HUES6 (cell line): Measurements from ENCODE around the gene TXNDC17.
"Not testable (repeated sequence)": the region's sequence is repeated elsewhere in the genome, so short reads cannot be mapped to it uniquely, and the experiment has no call there.

Experiments
- H3K27ac ChIP-seq: 2 replicates; pipeline ENCODE4 v1.7.0; 2013; ENCODE audit warnings: low read depth, mild to moderate bottlenecking, low read length, inconsistent platforms
- H3K27me3 ChIP-seq: 2 replicates; pipeline ENCODE4 v1.6.1; 2013; ENCODE audit warnings: low read length; ENCODE audit not compliant: control insufficient read depth, insufficient read depth
- H3K36me3 ChIP-seq: 2 replicates; pipeline ENCODE4 v1.6.1; 2013; ENCODE audit warnings: low read length; ENCODE audit not compliant: control insufficient read depth, insufficient read depth
- H3K4me1 ChIP-seq: 2 replicates; pipeline ENCODE4 v1.6.1; 2013; ENCODE audit warnings: low read length; ENCODE audit not compliant: control insufficient read depth, insufficient read depth
- H3K4me3 ChIP-seq: 2 replicates; pipeline ENCODE4 v1.5.1; 2013; ENCODE audit warnings: low read depth, low read length
- H3K9ac ChIP-seq: one replicate; pipeline ENCODE4 v1.6.1; 2013; ENCODE audit warnings: mild to moderate bottlenecking, low read length
- H3K9me3 ChIP-seq: 2 replicates; pipeline ENCODE4 v1.6.1; 2013; ENCODE audit warnings: low read depth, low read length; ENCODE audit not compliant: control insufficient read depth, insufficient read depth

TXNDC17 gene

DNA sequence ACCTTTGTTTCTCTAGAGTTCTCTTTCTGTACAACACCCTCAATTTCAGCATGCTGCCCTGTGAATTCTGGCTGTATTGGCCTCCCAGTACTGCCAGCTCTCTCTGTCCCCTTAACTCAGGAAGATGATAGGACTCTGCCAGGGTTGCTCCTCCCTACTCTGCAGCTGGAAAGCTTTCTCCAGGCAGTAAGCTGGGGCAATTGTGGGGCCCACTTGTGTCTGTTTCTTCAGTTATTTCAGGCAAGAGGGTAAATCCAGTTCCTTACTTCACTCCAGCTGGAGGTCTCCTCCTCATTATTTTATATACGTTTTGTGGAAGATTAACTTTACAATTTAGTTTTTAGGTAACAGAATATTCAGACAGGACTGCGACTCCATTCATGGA is 20.6 kb downstream of the TXNDC17 start:
- Histone ChIP-seq H3K9me3 (no peaks in the 10 kb centered on the region), H3K27me3 (peaks cover 38% of the 10 kb centered on the region), H3K27ac (no peak overlapping the region), H3K4me3 (no peak overlapping the region), H3K4me1 (no peaks in the 10 kb centered on the region), H3K9ac (no peak overlapping the region), H3K36me3 (no peaks in the 10 kb centered on the region)

DNA sequence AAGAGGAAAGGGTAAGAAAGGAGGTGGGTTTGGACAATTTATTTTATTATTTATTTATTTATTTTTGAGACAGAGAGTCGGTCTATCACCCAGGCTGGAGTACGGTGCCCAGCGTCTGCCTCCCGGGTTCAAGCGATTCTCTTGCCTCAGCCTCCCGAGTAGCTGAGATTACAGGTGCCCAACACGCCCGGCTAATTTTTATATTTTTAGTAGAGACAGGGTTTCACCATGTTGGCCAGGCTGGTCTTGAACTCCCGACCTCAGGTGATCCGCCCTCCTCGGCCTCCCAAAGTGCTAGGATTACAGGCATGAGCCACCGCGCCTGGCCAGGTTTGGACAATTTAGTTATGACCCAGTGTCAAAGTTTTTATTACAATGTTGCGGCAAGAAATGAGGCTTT is 22.3 kb downstream of the TXNDC17 start:
- H3K27ac ChIP-seq, H3K9ac ChIP-seq, H3K9me3 ChIP-seq: not testable (repeated sequence)

DNA sequence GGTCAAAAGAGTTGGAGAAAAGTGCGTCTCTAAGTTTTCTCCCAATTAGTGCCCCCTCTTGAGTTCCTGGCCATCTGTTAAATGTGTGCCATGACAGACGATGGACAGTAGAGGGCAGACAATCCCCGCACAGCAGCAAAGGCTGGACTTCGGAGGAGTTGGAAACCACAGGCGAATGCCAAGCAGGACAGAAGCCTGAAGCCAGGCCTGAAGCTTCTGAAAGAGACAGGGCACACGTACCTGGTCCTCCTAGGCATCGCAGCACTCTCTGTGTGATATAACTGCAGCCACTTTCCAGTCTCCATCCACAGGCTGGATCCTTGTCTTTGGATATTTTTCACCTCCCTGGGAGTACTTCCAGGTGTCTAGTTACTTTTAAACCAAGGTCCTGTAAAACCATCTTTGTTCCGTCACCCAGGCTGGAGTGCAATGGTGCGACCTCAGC is 25.2 kb downstream of the TXNDC17 start:
- no peak overlapping the region for H3K27ac ChIP-seq
- no peaks in the 10 kb centered on the region for H3K36me3 ChIP-seq
- H3K27me3 ChIP-seq = peaks cover 4% of the 10 kb centered on the region; the same call in 1 of the 2 replicates
- H3K4me1 ChIP-seq = no peaks in the 10 kb centered on the region
- H3K4me3 ChIP-seq = no peak overlapping the region
- H3K9ac ChIP-seq = no peak overlapping the region
- no peaks in the 10 kb centered on the region for H3K9me3 ChIP-seq

More for the DNA sequence above, 22.3 kb downstream of the TXNDC17 start:
- H3K27me3 ChIP-seq = peaks cover 21% of the 10 kb centered on the region
- H3K36me3 ChIP-seq, H3K4me3 ChIP-seq, H3K4me1 ChIP-seq: not testable (repeated sequence)

DNA sequence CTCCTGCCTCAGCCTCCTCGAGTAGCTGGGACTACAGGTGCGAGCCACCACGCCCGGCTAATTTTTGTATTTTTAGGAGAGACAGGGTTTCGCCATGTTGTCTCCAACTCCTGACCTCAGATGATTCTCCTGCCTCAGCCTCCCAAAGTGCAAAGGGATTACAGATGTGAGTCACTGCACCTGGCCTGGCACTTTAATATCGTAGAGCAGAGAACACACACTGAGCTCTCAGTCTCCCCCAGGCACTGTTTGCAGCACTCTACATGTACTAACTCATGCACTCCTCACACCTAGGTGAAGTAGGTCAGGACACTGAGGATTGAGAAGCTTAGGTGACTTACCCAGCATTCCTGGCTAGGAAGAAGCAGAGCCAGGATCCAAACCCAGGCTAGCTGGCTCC is 25.7 kb downstream of the TXNDC17 start:
- Histone ChIP-seq H3K4me1 (no peaks in the 10 kb centered on the region), H3K27ac (no peak overlapping the region), H3K36me3 (no peaks in the 10 kb centered on the region)

DNA sequence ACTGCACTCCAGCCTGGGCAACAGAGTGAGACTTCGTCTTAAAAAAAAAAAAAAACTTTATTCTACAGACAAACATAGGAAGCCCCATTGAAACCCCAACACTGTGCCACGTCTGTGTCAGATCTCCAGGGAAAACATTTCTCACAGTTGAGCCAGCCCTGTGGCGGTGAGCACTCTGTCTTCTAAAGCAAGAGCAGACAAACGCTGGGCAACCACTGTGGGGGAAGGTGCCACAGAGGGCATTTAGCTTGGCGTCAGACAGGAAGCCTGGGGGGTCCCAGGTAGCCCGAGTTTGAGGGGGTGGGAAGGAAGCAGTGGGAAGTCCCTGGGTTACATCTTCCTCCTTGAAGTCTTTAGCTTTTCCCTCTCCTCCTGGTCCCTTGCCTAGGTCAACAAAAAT is 26.7 kb downstream of the TXNDC17 start:
- H3K4me3 ChIP-seq = no peak overlapping the region
- H3K9me3 ChIP-seq = no peaks in the 10 kb centered on the region
- no peak overlapping the region for H3K9ac ChIP-seq
- H3K27ac ChIP-seq = no peak overlapping the region
- no peaks in the 10 kb centered on the region for H3K36me3 ChIP-seq
- peaks cover 4% of the 10 kb centered on the region; the same call in 1 of the 2 replicates for H3K27me3 ChIP-seq
- H3K4me1 ChIP-seq = no peaks in the 10 kb centered on the region

More for the DNA sequence above, 25.7 kb downstream of the TXNDC17 start:
- peaks cover 4% of the 10 kb centered on the region; the same call in 1 of the 2 replicates for H3K27me3 ChIP-seq
- H3K9ac ChIP-seq = no peak overlapping the region
- H3K4me3 ChIP-seq = no peak overlapping the region
- no peaks in the 10 kb centered on the region for H3K9me3 ChIP-seq

DNA sequence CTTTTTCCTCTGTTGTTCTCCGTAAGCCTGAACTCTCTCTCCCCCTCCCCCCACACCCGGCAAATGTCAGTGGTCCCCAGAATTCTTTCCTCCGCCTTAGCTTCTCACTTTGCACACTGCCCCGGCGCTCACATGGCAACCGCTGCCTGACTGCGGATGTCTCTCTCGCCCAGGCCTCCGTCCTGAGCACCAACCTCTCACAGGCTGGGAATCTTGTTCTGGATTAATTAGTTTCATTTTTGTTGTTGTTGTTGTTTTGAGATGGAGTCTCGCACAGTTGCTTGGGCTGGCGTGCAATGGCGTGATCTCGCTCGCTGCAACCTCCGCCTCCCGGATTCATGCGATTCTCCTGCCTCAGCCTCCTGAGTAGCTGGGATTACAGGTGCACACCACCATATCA is 27.4 kb downstream of the TXNDC17 start:
- Histone ChIP-seq H3K27ac (no peak overlapping the region), H3K27me3 (peaks cover 4% of the 10 kb centered on the region; the same call in 1 of the 2 replicates), H3K9ac (no peak overlapping the region), H3K9me3 (no peaks in the 10 kb centered on the region), H3K36me3 (no peaks in the 10 kb centered on the region), H3K4me1 (no peaks in the 10 kb centered on the region), H3K4me3 (no peak overlapping the region)

DNA sequence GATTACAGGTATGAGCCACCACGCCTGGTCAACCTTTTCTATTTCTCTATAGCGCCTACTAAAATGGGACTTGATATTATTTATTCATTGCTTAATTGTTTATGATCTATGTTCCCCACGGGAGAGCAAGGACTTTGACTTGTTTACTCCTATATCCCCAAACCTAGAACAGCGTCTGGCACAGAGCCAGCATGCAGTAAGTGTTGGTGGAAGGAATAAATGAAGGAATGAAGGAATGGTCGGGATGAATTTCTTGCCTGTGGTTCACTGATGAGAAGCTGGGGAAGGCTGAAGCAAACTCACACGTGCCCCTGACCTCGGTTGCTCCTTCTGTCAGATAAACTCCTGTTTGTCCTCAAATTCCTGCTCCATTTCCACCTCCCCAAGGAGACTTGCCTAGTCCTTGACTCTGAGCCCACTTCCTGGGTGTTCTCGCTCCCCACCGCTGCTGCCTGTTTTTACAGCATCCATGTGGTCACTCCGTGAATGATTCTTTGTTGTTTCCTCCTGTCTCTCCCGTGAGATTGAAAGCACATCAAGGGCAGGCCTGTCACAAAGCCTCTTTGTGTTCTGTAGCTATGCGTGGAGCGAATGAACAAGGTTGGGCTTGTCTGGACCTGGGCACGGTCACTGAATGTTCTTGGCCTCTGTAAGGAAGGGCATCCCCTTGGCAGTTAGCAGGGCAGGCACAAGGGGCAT is 28.0 kb downstream of the TXNDC17 start:
- no peaks in the 10 kb centered on the region for H3K36me3 ChIP-seq
- no peaks in the 10 kb centered on the region for H3K4me1 ChIP-seq
- no peaks in the 10 kb centered on the region for H3K9me3 ChIP-seq
- H3K4me3 ChIP-seq = no peak overlapping the region
- no peak overlapping the region for H3K9ac ChIP-seq
- H3K27me3 ChIP-seq = peaks cover 4% of the 10 kb centered on the region; the same call in 1 of the 2 replicates
- no peak overlapping the region for H3K27ac ChIP-seq

DNA sequence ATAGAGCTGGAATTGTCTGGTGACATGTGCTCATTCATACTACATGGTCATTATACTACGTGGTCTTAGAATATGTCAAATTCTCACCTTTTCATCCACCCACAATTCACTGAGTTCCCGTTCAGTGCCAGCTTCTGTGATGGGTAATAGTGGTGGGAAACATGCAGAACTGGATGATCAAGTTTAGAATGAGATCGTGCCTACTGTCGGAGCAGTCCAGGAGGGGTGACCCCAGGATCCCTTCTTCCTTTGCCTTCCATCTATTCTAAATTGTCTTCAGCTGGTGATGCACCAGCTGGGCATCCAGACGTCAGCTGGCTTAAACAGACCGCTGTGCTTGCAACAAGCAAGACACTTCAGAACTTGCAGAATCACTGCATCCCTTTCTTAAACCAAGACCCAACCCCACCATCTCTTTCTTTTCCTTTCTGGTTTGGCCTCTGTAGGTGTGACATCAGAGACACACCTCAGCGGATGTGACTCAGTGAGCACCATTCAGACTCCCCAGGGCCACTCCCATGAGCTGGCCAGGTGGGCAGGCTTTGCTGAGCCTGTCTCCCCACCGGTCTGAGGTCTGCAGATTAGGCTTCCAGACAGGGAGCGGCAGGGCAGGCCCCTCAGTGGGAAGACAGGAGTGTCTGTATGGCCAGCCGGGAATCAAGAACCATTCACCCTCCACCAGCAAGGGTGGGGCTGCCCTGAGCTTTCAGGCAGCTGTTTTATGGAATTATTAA is 28.8 kb downstream of the TXNDC17 start:
- Histone ChIP-seq H3K4me1 (no peaks in the 10 kb centered on the region), H3K36me3 (no peaks in the 10 kb centered on the region), H3K4me3 (no peak overlapping the region), H3K9me3 (no peaks in the 10 kb centered on the region), H3K27me3 (peaks cover 4% of the 10 kb centered on the region; the same call in 1 of the 2 replicates), H3K9ac (no peak overlapping the region), H3K27ac (no peak overlapping the region)

DNA sequence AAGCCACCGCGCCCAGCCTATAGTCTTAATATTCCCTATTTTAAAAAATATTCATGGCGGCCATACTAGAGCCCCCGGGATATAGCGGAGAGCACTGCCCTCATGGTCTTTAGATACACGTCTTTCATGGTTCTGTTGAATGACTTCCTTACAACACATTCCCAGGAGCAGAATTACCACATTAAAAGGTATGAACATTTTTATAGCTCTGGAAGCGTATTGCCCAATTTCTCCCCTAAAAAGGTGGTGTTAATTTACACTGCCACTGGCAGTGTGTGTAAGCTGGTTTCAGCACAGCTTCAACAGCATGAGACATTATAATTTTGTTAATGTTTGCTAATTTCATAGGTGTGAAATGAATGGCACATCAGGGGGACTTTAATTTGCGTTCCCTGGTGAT is 29.7 kb downstream of the TXNDC17 start:
- Histone ChIP-seq H3K27ac (no peak overlapping the region), H3K4me1 (no peaks in the 10 kb centered on the region), H3K27me3 (no peaks in the 10 kb centered on the region), H3K9me3 (no peaks in the 10 kb centered on the region), H3K4me3 (no peak overlapping the region), H3K36me3 (no peaks in the 10 kb centered on the region), H3K9ac (no peak overlapping the region)

DNA sequence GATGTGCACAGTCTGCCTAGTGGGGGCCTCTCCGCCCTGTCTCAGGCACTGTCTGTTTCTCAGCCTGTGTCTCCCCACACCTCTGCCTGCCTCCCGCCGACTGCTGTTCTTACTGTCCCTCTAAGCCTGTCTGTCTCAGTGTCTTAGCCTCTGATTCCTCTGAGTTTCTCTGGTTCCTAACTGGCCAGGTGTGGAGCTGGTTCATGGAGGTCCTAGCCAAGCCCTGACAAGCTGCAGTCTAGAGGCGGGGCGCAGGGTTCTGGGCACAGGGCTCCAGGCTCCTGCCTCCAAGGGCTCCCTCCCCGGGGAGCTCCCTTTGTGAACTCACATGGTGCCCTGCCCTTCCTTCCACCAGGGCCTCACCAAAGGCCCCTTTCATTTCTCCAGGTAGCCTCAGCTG is 30.1 kb downstream of the TXNDC17 start:
- H3K27me3 ChIP-seq = no peaks in the 10 kb centered on the region

DNA sequence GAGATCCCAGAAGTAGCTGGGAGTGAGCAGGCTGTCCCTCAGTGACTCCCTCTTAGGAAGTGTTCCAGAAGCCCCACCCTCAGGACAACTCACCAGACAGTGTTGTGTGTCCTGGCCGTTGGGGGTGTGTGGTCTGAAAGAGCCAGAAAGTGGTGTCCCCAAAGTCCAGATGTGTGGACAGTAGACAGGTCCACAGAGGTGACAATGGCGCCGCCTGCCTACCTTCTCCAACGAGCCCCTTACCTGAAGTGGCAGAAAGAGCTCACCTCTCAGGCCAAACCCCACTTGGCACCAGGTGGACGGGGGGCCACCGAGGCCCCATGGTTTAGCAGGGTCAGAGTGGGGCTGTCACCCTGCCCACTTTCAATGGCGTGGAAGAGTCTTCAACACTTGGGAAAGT is 30.6 kb downstream of the TXNDC17 start:
- peaks cover 5% of the 10 kb centered on the region; the same call in 1 of the 2 replicates for H3K4me1 ChIP-seq
- H3K36me3 ChIP-seq = no peaks in the 10 kb centered on the region

More for the DNA sequence above, 30.1 kb downstream of the TXNDC17 start:
- Histone ChIP-seq H3K36me3 (no peaks in the 10 kb centered on the region), H3K4me3 (no peak overlapping the region), H3K4me1 (peaks cover 1% of the 10 kb centered on the region; the same call in 1 of the 2 replicates), H3K27ac (no peak overlapping the region), H3K9me3 (no peaks in the 10 kb centered on the region), H3K9ac (no peak overlapping the region)

More for the DNA sequence above, 30.6 kb downstream of the TXNDC17 start:
- Histone ChIP-seq H3K9ac (no peak overlapping the region), H3K27me3 (no peaks in the 10 kb centered on the region), H3K27ac (no peak overlapping the region), H3K9me3 (no peaks in the 10 kb centered on the region), H3K4me3 (no peak overlapping the region)
